Mesothelial cell of epicardium (in vitro differentiated cells): ENCODE data around the gene IRF2BP2. TPM values are rescaled to one million over a fixed set of nuclear protein-coding genes. Genes with fewer than 3 reads are reported as not detected.

ENCODE experiments used
- DNase-seq, 2 experiments: peaks; one replicate each; pipeline ENCODE4 v3.0.0; 2021; ENCODE audit warnings: low spot score in 2 of 2; ENCODE audit not compliant: unreplicated experiment in 2 of 2
- H3K27ac Mint-ChIP-seq: 2 replicates; pipeline ENCODE4 v1.8.0; 2021; ENCODE audit warnings: mixed read lengths
- H3K27me3 Mint-ChIP-seq: 2 replicates; pipeline ENCODE4 v1.8.0; 2021; ENCODE audit warnings: low read depth, mixed read lengths
- H3K36me3 Mint-ChIP-seq: 2 replicates; pipeline ENCODE4 v1.8.0; 2021; ENCODE audit warnings: mixed read lengths
- H3K4me1 Mint-ChIP-seq: 2 replicates; pipeline ENCODE4 v1.8.0; 2021; ENCODE audit warnings: mixed read lengths
- H3K4me3 Mint-ChIP-seq: 2 replicates; pipeline ENCODE4 v1.8.0; 2021; ENCODE audit warnings: mild to moderate bottlenecking, moderate library complexity, mixed read lengths
- H3K9me3 Mint-ChIP-seq: 2 replicates; pipeline ENCODE4 v1.8.0; 2021; ENCODE audit warnings: mixed read lengths
- total RNA-seq: library from RNA; stranded (reverse); gene quantifications from 3 replicates; pipeline ENCODE4 v1.2.1, GENCODE V29; 2021
- TF ChIP-seq, protein P1 (sequence below): fragments of 200-600 bp; sonication (generic); IDR thresholded peaks from one replicate; pipeline ENCODE4 v1.5.0; 2021; ENCODE audit warnings: antibody characterized with exemption; ENCODE audit not compliant: unreplicated experiment

The IRF2BP2 gene
- total RNA-seq, 1 donor from 2014 or later: 130 TPM

DNA sequence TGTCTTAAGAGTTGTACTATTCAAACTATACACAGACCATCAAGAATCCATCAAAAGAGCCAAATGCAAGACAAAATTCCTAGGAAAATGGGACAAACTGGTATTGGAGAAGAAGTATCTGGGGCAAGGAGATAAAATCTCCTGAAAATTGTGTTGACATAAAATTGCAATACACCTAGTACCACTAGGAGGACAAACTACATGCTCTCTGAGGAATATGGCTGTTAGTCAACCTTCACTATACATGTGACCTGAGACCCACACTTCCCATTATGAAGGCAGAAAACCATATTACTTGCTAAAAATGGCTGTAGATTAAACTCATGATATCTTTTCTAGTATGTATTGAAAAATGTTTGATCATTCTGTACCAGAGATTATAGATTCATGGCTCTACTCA, 30.0 kb downstream of the IRF2BP2 start:
- Mint-ChIP-seq H3K4me3 (no peak overlapping the region), H3K4me1 (peaks cover 19% of the 10 kb centered on the region), H3K36me3 (no peaks in the 10 kb centered on the region), H3K9me3 (peaks cover 4% of the 10 kb centered on the region), H3K27me3 (peaks cover 2% of the 10 kb centered on the region), H3K27ac (no peak overlapping the region)
- TF ChIP-seq, protein P1, sequence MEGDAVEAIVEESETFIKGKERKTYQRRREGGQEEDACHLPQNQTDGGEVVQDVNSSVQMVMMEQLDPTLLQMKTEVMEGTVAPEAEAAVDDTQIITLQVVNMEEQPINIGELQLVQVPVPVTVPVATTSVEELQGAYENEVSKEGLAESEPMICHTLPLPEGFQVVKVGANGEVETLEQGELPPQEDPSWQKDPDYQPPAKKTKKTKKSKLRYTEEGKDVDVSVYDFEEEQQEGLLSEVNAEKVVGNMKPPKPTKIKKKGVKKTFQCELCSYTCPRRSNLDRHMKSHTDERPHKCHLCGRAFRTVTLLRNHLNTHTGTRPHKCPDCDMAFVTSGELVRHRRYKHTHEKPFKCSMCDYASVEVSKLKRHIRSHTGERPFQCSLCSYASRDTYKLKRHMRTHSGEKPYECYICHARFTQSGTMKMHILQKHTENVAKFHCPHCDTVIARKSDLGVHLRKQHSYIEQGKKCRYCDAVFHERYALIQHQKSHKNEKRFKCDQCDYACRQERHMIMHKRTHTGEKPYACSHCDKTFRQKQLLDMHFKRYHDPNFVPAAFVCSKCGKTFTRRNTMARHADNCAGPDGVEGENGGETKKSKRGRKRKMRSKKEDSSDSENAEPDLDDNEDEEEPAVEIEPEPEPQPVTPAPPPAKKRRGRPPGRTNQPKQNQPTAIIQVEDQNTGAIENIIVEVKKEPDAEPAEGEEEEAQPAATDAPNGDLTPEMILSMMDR: peak; percentile 41
- DNase-seq: no peak

DNA sequence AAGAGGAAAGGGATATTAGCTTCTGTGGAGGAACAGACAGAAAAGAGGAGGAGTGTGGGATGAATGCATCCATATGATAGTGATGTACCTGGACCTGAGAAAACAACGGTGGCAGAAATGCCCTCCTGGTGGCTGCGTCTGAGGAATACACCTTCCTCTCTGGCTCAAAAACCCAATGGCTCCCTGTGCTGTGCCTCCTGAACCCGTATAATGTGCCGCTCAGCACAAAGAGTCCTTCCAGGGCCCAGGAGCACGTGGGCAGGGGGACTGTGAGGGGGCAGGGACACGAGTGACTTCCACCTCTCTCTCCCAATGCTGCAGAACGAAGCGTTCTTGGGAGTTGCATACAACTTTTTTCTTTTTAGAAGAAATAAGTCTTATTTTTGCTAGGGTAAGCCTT, 31.2 kb downstream of the IRF2BP2 start:
- Mint-ChIP-seq H3K27me3 (peaks cover 2% of the 10 kb centered on the region), H3K9me3 (peaks cover 4% of the 10 kb centered on the region)

DNA sequence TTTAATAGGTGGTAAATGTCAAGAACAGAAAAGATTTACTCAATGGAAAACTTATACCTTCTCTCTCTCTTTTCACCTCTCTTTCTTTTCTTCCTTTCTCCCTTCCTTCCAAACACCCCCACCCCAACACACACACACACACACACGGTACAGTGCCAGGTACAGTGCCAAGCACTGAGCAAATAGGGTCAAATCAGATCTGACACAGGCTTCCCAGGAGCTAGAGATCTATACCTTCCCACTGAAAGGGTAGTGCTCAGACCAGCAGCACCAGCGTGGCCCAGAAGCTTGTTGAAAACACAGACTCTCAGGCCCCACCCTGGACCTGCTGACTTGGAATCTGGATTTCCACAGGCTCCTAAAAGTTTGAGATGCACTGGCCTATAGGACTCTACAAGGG, 31.9 kb downstream of the IRF2BP2 start:
- peaks cover 4% of the 10 kb centered on the region for H3K9me3 Mint-ChIP-seq
- H3K36me3 Mint-ChIP-seq: no peaks in the 10 kb centered on the region
- peaks cover 2% of the 10 kb centered on the region for H3K27me3 Mint-ChIP-seq
- TF ChIP-seq, protein P1: no peak
- H3K4me3 Mint-ChIP-seq: no peak overlapping the region
- peaks cover 21% of the 10 kb centered on the region for H3K4me1 Mint-ChIP-seq
- no peak overlapping the region for H3K27ac Mint-ChIP-seq
- DNase-seq: no peak

More for the DNA sequence above, 31.2 kb downstream of the IRF2BP2 start:
- no peak overlapping the region for H3K4me3 Mint-ChIP-seq
- H3K27ac Mint-ChIP-seq: no peak overlapping the region
- TF ChIP-seq, protein P1: no peak
- no peaks in the 10 kb centered on the region for H3K36me3 Mint-ChIP-seq
- no peak for DNase-seq
- peaks cover 15% of the 10 kb centered on the region for H3K4me1 Mint-ChIP-seq

DNA sequence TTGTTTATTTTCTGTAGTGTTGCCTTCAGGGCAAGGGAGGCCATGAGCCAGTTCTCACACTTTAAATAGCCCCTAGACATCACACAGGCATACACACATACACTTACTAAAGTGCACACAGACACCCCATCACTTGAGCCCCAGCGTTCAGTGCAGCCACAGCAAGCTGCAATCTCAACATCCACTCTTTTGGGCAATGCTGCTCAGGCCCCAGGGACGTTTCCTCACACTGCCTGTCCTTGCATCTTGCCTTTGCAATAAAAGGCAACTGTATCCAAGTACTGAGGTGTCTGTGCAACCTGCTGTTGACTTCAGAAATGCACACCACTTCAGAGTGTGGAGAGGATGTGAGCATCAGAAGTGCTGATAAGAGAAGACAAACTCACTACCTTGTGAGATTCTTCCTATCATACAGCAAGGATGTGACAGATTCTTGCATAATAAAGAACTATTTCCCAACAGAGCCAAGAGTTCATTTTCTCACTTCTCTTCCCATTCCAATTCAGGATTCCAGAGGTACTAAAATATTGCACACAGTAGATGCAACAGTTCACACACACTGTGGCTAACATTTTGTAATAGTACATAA, 36.2 kb downstream of the IRF2BP2 start:
- Mint-ChIP-seq H3K4me3 (no peak overlapping the region), H3K27ac (no peak overlapping the region), H3K27me3 (peaks cover 2% of the 10 kb centered on the region), H3K36me3 (no peaks in the 10 kb centered on the region), H3K4me1 (peaks cover 22% of the 10 kb centered on the region), H3K9me3 (no peaks in the 10 kb centered on the region)
- DNase-seq: no peak
- TF ChIP-seq, protein P1: no peak

DNA sequence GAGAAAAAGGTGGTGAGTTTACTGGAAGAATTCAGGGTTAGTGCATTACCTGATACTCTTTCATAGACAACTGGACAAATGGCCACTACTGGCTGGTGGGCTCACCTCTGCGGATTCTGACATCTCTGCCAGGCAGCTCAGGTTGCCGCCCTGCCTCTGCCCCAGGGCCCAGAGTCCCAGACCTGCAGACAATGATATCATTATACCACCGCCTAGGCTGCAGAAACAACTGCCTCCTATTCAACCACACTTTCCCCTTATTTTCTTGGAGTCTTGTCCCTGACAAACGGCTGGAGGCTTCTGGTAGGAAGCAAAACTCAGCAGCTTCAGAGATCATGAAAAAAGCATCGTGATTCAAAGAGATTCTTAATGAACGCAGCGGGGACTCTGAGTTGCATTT, 37.0 kb downstream of the IRF2BP2 start:
- Mint-ChIP-seq H3K4me1 (peaks cover 22% of the 10 kb centered on the region), H3K36me3 (no peaks in the 10 kb centered on the region), H3K9me3 (no peaks in the 10 kb centered on the region), H3K27me3 (no peaks in the 10 kb centered on the region), H3K27ac (peak overlapping the region; percentile 21), H3K4me3 (no peak overlapping the region)
- no peak for DNase-seq
- TF ChIP-seq, protein P1: no peak

DNA sequence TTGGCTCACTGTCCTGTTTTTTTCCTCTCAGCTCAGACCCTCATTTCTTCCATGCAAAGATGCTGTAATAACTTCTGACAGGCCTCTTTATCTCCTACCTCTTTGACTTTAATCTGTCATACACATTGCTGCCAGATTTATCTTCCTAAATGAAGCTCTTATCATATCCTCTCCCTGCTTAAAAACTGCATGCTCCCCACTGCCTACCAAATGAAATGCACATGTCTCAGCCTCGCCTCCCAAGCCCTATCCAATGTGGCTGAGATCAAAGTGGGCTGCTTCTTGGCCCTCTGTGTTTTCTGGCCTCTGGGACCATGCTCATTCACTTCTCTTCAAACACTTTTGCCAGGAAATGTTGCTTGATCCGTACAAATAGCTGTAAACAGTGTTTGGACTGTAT, 38.3 kb downstream of the IRF2BP2 start:
- TF ChIP-seq, protein P1: no peak
- Mint-ChIP-seq H3K4me3 (no peak overlapping the region), H3K36me3 (no peaks in the 10 kb centered on the region), H3K27me3 (no peaks in the 10 kb centered on the region), H3K9me3 (no peaks in the 10 kb centered on the region), H3K4me1 (peaks cover 22% of the 10 kb centered on the region), H3K27ac (peak overlapping the region; percentile 3)
- no peak for DNase-seq
